ENCODE measurements around the gene KHDC4. TPM values are rescaled to one million over a fixed set of nuclear protein-coding genes. Genes with fewer than 3 reads are reported as not detected.

Gene KHDC4
- total RNA-seq, 6 experiments from 2014 or later: 22.6 to 26.1 (median 23.5) TPM

DNA sequence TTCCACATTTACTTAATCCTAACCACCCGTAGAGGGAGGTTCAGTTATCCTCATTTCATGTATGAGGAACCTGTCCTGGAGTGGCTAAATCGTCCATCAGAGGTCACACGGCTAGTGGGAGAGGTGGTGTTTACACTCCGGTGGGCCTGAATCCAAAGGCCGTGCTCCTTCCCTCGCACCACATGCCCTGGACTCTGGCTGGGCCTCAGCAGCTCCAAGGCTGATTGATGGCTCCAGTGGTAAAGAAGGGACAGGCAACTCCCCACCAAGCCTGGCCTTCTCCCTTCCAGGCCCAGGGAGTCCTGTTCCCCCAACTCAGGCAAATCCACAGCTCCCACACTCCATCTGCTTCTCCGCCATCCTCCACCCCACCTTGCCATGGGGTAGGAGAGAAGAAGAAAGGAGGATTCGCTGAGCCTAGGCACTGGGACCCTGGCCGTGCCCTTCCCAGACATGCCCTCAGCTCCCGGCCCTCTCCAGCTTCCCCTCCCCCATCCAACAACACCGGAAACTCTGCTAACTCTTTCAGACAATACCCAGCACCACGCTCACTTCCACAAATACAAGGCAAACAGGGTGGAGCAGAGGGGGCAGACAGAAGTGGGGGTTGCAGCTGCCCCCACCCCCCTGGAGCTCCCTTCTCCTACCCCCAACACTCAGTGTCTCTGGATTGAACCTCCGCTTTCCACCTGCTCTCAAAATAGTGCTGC lies 33.3 kb upstream of the KHDC4 start:
- Mint-ChIP-seq H3K4me1 (ENCODE audit: low read depth) (peaks cover 58% of the 10 kb centered on the region), H3K9me3 (no peaks in the 10 kb centered on the region), H3K36me3 (ENCODE audit: low read depth) (peaks cover 29% of the 10 kb centered on the region), H3K27ac (peak overlapping the region; percentile 86), H3K4me3 (no peak overlapping the region), H3K27me3 (ENCODE audit: insufficient read depth) (peaks cover 4% of the 10 kb centered on the region)
- DNase-seq: no peak
- TF ChIP-seq, protein P1, sequence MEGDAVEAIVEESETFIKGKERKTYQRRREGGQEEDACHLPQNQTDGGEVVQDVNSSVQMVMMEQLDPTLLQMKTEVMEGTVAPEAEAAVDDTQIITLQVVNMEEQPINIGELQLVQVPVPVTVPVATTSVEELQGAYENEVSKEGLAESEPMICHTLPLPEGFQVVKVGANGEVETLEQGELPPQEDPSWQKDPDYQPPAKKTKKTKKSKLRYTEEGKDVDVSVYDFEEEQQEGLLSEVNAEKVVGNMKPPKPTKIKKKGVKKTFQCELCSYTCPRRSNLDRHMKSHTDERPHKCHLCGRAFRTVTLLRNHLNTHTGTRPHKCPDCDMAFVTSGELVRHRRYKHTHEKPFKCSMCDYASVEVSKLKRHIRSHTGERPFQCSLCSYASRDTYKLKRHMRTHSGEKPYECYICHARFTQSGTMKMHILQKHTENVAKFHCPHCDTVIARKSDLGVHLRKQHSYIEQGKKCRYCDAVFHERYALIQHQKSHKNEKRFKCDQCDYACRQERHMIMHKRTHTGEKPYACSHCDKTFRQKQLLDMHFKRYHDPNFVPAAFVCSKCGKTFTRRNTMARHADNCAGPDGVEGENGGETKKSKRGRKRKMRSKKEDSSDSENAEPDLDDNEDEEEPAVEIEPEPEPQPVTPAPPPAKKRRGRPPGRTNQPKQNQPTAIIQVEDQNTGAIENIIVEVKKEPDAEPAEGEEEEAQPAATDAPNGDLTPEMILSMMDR (IDR thresholded peaks at IDR 0.05): no peak

DNA sequence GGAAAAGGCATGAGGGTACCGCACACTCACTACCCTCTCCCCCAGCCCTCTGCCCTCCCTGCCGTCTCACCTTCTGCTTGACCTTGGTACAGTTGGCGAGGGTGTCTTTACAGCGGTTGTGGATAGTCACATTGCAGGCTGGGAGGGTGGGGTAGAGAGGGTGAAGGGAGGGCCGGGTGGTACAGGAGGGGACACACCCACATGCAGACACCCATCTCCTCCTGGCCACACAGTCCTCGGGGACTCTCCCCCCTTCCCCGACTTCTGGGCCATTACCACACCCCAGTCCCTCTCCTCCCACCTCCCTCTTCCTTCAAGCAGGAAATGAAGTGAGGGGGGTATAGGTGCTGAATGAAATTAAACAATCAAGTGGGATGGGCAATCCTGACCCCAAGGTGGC lies 32.5 kb upstream of the KHDC4 start:
- Mint-ChIP-seq H3K36me3 (ENCODE audit: low read depth) (peaks cover 31% of the 10 kb centered on the region), H3K27ac (no peak overlapping the region; the same call in 1 of the 2 replicates), H3K4me1 (ENCODE audit: low read depth) (peaks cover 58% of the 10 kb centered on the region)

DNA sequence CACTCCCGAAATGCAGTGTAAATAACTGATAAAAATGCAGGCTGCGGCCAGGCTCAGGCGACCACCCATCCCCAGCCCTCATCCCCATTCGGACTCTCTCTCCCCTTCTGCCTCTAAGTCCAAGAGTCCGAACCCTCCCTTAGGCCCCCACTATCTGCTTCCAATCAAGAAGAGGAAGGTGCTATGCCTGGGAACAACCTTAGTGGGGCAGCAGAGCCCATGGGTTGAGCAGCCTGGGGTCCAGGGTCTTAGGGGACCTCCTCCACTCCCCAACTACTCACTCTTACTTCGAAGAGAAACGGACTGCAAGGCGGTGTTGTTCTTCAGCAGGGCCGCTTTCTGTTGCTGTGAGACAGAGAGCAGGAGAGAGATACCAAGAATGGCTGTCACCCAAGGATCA lies 31.9 kb upstream of the KHDC4 start:
- DNase-seq: no peak
- Mint-ChIP-seq H3K4me3 (no peak overlapping the region), H3K4me1 (ENCODE audit: low read depth) (peaks cover 58% of the 10 kb centered on the region), H3K27me3 (ENCODE audit: insufficient read depth) (peaks cover 8% of the 10 kb centered on the region), H3K9me3 (no peaks in the 10 kb centered on the region), H3K27ac (peak overlapping the region; percentile 29; the same call in 1 of the 2 replicates), H3K36me3 (ENCODE audit: low read depth) (peaks cover 35% of the 10 kb centered on the region)
- TF ChIP-seq, protein P1 (IDR thresholded peaks at IDR 0.05): peak; percentile 31; the same call in 1 of the 2 replicates

More for the DNA sequence above, 32.5 kb upstream of the KHDC4 start:
- TF ChIP-seq, protein P1 (IDR thresholded peaks at IDR 0.05): no peak
- no peaks in the 10 kb centered on the region for H3K9me3 Mint-ChIP-seq
- H3K27me3 Mint-ChIP-seq (ENCODE audit: insufficient read depth): peaks cover 7% of the 10 kb centered on the region
- DNase-seq: no peak
- H3K4me3 Mint-ChIP-seq: no peak overlapping the region

DNA sequence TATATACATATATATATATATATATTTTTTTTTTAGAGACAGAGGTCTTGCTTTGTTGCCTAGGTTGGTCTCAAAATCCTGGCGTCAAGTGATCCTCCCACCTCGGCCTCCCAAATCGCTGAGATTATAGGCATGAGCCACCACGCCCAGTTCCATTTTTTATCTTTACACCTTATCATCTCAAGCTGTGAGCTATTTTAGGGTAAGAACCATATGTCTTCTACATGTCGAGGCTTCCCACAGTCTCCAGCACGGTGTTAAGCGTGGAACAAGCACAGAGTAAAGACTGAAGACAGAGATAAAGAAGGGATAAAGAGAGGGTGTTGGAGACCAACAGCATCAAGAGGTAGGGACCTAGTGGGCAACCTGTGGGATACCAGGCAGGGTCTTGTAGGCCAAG lies 30.0 kb upstream of the KHDC4 start:
- H3K36me3 Mint-ChIP-seq (ENCODE audit: low read depth): peaks cover 39% of the 10 kb centered on the region
- no peak for DNase-seq
- peak overlapping the region; percentile 10; the same call in 1 of the 2 replicates for H3K27ac Mint-ChIP-seq
- H3K4me3 Mint-ChIP-seq: no peak overlapping the region
- H3K27me3 Mint-ChIP-seq (ENCODE audit: insufficient read depth): peaks cover 8% of the 10 kb centered on the region
- peaks cover 52% of the 10 kb centered on the region for H3K4me1 Mint-ChIP-seq (ENCODE audit: low read depth)
- no peaks in the 10 kb centered on the region for H3K9me3 Mint-ChIP-seq
- TF ChIP-seq, protein P1 (IDR thresholded peaks at IDR 0.05): no peak

DNA sequence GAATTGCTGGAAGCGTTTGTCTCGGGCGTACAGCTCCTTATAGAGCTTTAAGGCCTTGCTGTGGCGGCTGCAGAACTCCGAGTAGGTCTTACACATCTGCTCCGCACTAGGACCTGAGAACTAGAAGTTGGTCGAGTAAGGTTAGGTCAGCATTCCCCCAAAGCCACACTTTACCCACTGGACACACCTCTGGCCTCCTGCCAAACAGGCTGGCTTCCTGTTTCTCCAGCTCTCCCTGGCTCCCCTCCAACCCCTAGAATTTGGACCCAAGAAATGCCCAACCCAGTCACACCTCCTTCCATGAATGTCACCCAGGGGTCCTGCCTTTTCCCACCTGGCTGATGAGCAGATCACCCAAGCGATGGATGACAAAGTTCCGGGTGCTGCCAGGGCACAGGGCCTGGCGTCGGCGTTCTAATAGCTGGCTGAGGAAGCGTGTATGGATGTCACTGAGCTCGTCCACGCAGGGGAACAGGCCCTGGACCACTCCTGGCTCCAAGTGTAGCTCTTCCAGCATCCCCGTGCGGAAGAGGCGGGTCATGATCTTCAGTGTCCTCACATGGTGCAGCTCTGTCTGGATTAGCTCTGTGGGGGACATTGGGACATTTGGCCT lies 28.5 kb upstream of the KHDC4 start:
- TF ChIP-seq, protein P1 (IDR thresholded peaks at IDR 0.05): no peak
- H3K4me3 Mint-ChIP-seq: no peak overlapping the region
- H3K36me3 Mint-ChIP-seq (ENCODE audit: low read depth): peaks cover 33% of the 10 kb centered on the region

More for the DNA sequence above, 28.5 kb upstream of the KHDC4 start:
- DNase-seq: no peak
- H3K27ac Mint-ChIP-seq: peak overlapping the region; percentile 100
- no peaks in the 10 kb centered on the region for H3K9me3 Mint-ChIP-seq
- H3K4me1 Mint-ChIP-seq (ENCODE audit: low read depth): peaks cover 38% of the 10 kb centered on the region
- peaks cover 8% of the 10 kb centered on the region for H3K27me3 Mint-ChIP-seq (ENCODE audit: insufficient read depth)
